Measurements from ENCODE around the gene PERM1.

Gene PERM1

GRCh38 chr1:945688-946556 lies 36.0 kb downstream of the PERM1 start:
- no peak for DNase-seq (ENCODE audit: low read depth)

- no peak for DNase-seq (ENCODE audit: low read depth)
Observed at GRCh38 chr1:944341-945325, 37.3 kb downstream of the PERM1 start.

DNA sequence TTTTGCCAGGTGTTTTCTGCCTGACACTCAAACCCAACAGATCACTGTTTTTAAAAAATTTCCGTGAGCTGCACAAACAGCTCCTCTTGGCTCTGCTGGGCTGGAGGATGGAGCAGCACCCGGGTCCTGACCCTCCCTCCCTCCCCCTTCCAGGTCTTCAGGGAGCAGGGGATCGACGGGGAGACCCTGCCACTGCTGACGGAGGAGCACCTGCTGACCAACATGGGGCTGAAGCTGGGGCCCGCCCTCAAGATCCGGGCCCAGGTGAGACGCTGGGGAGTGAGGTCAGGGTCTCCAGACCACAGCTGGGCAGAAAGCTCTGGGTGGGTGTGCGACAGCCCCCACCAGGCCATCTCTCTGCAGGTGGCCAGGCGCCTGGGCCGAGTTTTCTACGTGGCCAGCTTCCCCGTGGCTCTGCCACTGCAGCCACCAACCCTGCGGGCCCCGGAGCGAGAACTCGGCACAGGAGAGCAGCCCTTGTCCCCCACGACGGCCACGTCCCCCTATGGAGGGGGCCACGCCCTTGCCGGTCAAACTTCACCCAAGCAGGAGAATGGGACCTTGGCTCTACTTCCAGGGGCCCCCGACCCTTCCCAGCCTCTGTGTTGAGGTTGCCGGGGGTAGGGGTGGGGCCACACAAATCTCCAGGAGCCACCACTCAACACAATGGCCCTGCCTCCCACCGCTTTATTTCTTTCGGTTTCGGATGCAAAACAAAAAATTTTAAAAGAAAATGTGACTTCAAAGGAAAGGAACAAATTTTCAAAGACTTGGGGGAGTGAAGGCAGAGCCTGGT lies 38.1 kb downstream of the PERM1 start:
- DNase-seq (ENCODE audit: low read depth), result no peak

- no peak for DNase-seq (ENCODE audit: low read depth)
Observed at GRCh38 chr1:942864-943533, 38.9 kb downstream of the PERM1 start.

- no peak for DNase-seq (ENCODE audit: low read depth)
Observed at GRCh38 chr1:942411-942821, 39.5 kb downstream of the PERM1 start.

GRCh38 chr1:941588-942383 lies 40.1 kb downstream of the PERM1 start:
- DNase-seq (ENCODE audit: low read depth), result no peak

DNA sequence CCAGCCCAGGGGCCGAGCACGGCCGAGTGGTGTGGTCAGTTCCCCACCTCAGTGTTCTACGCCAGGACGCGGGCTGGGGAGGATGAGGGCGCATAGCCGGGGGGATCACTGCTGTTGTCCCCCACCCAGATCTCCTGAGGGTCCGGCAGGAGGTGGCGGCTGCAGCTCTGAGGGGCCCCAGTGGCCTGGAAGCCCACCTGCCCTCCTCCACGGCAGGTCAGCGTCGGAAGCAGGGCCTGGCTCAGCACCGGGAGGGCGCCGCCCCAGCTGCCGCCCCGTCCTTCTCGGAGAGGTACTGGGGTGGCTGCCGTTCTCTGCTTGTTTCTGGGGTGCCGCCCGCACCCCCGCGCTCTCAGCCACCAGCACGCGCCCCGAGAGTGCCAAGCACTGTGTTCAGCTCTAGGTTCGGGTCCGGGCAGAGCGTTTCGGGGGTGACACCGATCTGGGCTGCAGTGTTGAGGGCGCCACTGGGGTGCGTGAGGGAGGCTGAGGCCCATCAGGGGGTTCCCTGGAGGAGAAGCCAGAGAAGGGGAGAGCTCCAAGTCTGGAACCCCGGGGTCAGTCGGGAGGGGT lies 40.8 kb downstream of the PERM1 start:
- DNase-seq (ENCODE audit: low read depth), result no peak

DNA sequence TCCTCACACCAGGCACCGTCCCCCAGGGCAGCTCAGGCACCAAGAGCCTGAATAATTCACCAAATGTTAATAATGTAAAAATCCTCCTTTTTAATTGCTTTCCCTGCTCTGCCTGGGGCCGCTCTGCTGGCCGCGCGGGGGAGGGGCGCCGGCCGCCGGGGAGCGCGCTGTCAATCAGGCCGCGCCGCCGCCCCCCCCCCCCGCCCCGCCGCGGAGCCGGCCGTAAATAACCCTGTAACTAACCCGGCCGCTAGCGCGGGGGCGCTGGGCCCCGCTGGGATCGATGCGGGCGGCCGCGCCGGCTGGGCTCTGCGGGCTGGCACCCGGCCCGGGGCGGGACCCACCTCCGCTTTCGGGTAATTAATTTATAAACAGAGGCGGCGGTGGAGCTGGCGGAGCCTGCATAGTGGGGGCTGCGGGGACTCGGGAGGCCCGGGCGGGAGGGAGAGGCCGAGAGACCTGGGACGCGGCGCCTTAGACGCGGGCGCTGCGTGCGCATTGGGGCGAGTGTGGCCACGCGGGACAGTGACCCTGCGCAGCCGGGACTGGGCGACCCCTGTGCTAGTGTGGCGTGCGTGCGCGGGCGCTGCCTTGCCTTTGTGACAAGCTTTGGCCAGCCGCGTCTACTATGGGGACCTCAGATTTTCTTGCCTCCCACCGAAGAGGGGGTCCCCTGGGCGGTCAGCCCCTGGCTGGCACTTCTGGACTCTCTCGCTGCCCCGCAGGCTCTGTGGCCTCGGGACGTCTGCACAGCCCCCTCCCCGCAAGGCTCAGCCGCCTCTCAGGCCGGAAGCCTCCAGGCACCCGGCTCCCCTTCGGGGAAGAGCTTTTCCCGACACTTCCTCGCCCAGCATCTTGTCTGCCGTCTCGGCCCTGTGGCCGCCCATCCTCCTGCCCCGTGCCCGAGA lies 41.5 kb downstream of the PERM1 start:
- no peak for DNase-seq (ENCODE audit: low read depth)

DNA sequence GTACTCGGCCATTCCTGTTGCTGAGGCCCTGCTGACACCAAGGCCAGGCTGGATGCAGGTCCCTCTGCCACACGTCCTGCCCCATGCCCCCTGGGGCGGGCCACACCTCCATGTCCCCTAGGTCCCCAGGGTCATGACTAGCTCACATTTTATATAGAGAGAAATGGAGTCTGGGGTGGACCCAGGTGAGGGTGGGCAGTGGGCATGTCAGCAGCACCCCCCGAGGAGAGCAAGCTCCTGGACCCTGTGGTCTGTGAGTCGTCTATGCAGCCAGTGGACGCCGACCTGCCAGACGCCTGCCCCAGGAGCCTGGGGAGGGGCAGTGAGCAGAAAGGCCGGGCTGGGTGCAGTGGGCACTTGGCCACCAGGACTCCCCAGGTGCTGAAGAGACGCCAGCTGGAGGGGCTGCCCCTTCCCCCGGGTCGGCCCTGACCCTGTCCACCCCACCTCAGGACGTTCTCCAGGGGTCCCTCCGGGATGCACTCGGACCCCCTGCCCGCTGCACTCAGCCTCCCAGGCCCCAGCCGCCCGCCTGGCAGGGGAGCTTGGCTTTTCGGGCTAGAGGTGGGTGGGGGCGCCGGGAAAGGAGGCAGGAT lies 42.3 kb downstream of the PERM1 start:
- no peak for DNase-seq (ENCODE audit: low read depth)

GRCh38 chr1:938711-939489 lies 43.0 kb downstream of the PERM1 start:
- no peak for DNase-seq (ENCODE audit: low read depth)

DNA sequence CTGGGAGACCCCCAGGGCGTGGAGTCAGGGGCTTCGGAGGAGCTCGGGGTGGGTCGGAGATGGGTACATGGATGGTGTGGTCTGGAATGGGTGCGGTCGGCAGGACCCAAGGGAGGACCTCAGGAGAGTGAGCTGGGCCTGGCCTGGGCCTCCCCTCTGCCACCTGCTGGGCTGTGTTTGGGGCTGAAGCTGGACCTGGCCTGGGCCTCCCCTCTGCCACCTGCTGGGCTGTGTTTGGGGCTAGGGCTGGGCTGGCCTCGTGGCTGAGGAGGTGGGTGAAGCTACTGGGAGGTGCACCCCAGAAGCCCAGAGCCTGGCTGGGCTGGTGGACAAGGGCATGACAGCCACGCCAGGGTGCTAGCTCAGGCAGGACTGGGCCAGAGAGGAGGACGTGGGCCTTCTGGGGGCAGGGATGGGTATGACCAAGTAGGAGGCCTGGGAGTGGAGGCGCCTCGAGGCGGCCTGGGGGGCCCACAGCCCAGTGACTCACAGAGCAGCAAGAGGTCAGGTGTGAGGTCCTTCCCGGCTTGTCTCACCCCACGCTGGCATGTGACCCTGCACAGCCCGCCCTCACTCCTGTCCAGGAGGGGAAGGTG lies 43.7 kb downstream of the PERM1 start:
- DNase-seq (ENCODE audit: low read depth), result no peak

DNA sequence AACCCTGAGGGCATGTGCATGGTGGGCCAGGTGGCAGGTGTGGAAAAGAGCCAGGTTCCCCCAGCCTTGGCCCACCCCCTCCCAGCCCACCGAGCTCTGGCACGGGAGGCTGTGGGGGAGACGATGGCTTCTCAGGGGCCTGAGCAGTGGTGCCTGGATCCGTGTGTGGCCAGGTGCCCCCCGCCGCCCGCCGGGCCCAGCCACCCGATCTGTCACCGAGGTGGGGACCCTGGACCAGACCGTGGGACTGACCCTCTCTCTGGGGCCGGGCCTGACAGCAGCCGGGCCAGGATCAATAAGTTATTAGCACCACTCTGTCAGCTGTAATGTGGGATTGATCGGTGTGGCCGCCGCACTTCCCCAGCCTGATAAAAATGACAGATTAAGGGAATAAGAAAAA lies 44.4 kb downstream of the PERM1 start:
- no peak for DNase-seq (ENCODE audit: low read depth)

DNA sequence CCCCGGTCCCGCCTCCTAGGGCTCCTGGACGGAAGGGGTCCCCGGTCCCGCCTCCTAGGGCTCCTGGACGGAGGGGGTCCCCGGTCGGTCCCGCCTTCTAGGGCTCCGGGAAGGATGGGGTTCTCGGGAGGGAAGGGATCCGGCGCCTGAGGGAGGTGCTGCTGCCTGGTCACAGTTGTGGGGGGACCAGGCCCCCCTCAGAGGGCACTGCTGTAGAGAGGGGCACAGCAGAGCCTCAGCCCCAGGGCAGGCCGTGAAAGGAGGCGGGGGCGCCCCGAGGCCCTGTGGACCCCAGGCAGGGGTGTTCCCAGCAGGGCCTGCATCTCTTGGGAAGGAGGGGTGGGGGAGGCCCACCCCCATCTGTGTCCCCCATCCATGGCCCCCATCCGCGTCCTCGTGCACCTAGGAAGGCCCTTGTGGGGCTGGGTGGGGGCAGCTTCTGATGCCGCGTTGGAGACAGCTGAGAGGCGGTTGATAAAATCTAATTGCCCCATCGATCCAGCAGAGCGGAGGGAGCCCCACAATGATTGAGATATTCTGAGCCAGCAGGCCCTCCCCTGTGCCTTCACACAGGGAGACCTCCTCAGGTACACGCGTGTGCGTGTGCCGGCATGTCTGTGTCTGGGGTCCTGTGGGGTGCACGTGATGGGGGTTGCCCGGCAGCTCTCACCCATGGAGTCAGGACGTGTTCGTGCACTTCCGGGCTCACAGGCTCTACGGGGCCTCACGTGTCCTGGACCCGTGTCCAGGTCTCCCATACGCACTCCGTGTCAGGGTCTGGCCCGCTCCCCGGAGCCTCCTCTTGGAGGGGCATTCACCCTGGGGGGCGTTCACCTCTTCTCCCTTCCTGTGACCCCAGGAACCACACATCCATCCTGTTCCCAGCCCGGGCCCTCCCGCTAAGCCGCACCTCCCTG lies 45.3 kb downstream of the PERM1 start:
- DNase-seq (ENCODE audit: low read depth), result no peak

GRCh38 chr1:935751-936231 lies 46.1 kb downstream of the PERM1 start:
- DNase-seq (ENCODE audit: low read depth), result no peak

DNA sequence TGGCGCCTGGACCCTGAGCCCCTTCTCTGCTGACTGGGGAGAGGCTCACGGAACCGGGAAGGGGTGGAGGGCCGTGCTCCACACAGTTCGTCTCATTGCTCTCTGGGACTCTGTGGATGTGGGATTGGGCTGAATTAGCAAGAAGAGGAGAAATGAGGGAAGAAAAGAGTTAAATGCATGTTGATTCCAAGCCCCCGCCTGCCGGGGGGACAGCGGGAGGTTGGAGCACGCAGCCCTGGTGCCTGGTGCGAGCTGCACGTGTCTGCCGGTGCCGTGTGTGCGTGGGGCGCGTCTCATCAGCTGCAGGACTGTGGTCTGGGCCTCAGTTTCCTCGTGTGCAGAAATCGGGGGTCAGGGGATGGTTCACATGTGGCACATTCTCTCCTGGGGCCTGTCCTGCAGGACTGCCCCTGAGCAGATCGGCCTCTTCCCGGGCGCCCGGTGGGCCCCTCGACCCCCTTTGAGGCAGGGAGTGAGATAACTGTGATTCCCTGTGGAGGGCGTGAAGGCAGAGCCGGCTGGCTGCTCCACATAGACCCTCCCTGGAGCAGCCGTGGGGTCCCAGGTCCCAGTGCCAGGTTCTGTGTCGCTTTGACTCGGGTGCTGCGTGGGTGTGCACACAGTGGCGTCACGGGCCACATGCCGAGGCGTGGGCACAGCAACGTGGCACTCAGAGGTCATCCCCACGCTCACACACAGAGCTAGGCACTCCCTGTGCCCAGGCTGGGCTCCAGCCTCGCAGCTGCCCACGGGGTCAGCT lies 46.7 kb downstream of the PERM1 start:
- no peak for DNase-seq (ENCODE audit: low read depth)

GRCh38 chr1:933603-933940 lies 48.3 kb downstream of the PERM1 start:
- no peak for DNase-seq (ENCODE audit: low read depth)

Measured in stimulated activated CD8-positive, alpha-beta memory T cell treated with anti-CD3 and anti-CD28 coated beads, Interleukin-12 subunit alpha, Interleukin-12 subunit beta, amount 100 ng/mL, for 4 hours (primary cell).